ENCODE data around the gene SLC7A7. TPM values are rescaled to one million over a fixed set of nuclear protein-coding genes. Genes with fewer than 3 reads are reported as not detected.

SLC7A7 gene
- total and polyA plus RNA-seq, 2 of the 13 experiments (the other 11 are each of a cell fraction or from before 2014, with no cell fraction given) = 0.13 to 0.63 TPM

DNA sequence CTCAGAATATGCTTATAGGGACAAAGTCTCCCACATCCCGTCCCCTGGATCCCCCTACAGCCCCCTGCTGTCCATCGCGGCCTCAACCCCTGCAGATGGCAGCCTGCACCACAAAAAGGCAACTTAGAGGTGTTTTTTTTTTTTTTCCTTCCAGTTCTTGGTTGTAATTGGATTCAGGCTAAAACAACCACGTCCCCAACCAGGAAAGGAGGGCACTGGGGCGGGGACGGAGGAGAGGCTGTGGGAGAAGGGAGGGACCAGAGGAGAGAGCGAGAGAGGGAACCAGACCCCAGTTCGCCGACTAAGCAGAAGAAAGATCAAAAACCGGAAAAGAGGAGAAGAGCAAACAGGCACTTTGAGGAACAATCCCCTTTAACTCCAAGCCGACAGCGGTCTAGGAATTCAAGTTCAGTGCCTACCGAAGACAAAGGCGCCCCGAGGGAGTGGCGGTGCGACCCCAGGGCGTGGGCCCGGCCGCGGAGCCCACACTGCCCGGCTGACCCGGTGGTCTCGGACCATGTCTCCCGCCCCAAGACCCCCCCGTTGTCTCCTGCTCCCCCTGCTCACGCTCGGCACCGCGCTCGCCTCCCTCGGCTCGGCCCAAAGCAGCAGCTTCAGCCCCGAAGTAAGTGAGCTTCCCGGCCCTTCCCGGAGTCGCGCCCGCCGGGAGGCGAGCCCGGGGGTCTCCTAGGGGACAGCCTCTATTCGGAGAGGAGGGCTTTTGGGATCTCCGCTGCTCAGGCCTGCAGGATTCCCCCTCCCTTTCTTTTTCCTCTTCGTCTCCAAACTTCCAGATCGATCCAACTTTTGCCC is 21.3 kb upstream of the SLC7A7 start, which contains the start of gene MMP14 (continued):
- TF ChIP-seq ZNF790 (CRISPR knock-in tag; IDR thresholded peaks at IDR 0.05; ENCODE audit: borderline replicate concordance) (no peak), ZNF691 (CRISPR knock-in tag; IDR thresholded peaks at IDR 0.05; ENCODE audit: borderline replicate concordance, low read depth) (no peak), IKZF5 (CRISPR knock-in tag; IDR thresholded peaks at IDR 0.05) (no peak), ZBTB2 (CRISPR knock-in tag; IDR thresholded peaks at IDR 0.05; ENCODE audit: low read depth) (no peak), STAT6 (CRISPR knock-in tag; IDR thresholded peaks at IDR 0.05; ENCODE audit: borderline replicate concordance) (no peak), HMG20A (CRISPR knock-in tag; IDR thresholded peaks at IDR 0.05; ENCODE audit: borderline replicate concordance) (no peak), ZNF124 (CRISPR knock-in tag; IDR thresholded peaks at IDR 0.05) (no peak), ZNF274 (CRISPR knock-in tag; IDR thresholded peaks at IDR 0.05) (no peak), KAT7 (CRISPR knock-in tag; IDR thresholded peaks at IDR 0.05; ENCODE audit: borderline replicate concordance) (no peak; the same call in 1 of the 2 replicates), ZNF143 (CRISPR knock-in tag; IDR thresholded peaks at IDR 0.05) (no peak), SP2 (CRISPR knock-in tag; IDR thresholded peaks at IDR 0.05) (no peak), ZNF282 (IDR thresholded peaks at IDR 0.05; ENCODE audit: partially characterized antibody) (no peak), IRX3 (CRISPR knock-in tag; IDR thresholded peaks at IDR 0.05; ENCODE audit: borderline replicate concordance, low read depth) (no peak), NR0B2 (CRISPR knock-in tag; IDR thresholded peaks at IDR 0.05) (no peak), ZNF138 (CRISPR knock-in tag; IDR thresholded peaks at IDR 0.05; ENCODE audit: low read depth) (no peak), ZNF768 (CRISPR knock-in tag; IDR thresholded peaks at IDR 0.05) (no peak; the same call in 1 of the 2 replicates), TFDP2 (CRISPR knock-in tag; IDR thresholded peaks at IDR 0.05) (no peak)
- TF ChIP-seq, protein P1, sequence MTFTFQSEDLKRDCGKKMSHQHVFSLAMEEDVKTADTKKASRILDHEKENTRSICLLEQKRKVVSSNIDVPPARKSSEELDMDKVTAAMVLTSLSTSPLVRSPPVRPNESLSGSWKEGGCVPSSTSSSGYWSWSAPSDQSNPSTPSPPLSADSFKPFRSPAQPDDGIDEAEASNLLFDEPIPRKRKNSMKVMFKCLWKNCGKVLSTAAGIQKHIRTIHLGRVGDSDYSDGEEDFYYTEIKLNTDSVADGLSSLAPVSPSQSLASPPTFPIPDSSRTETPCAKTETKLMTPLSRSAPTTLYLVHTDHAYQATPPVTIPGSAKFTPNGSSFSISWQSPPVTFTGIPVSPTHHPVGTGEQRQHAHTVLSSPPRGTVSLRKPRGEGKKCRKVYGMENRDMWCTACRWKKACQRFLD (CRISPR knock-in tag; IDR thresholded peaks at IDR 0.05; ENCODE audit: borderline replicate concordance) = no peak
- TF ChIP-seq, protein P2, sequence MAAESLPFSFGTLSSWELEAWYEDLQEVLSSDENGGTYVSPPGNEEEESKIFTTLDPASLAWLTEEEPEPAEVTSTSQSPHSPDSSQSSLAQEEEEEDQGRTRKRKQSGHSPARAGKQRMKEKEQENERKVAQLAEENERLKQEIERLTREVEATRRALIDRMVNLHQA (CRISPR knock-in tag; IDR thresholded peaks at IDR 0.05) = no peak

Measured in HepG2 (cell line).